ENCODE data around the gene HMCN1. TPM values are rescaled to one million over a fixed set of nuclear protein-coding genes. Genes with fewer than 3 reads are reported as not detected.

HMCN1 gene
- total RNA-seq, 1 experiment from 2014 or later: 0.63 TPM

DNA sequence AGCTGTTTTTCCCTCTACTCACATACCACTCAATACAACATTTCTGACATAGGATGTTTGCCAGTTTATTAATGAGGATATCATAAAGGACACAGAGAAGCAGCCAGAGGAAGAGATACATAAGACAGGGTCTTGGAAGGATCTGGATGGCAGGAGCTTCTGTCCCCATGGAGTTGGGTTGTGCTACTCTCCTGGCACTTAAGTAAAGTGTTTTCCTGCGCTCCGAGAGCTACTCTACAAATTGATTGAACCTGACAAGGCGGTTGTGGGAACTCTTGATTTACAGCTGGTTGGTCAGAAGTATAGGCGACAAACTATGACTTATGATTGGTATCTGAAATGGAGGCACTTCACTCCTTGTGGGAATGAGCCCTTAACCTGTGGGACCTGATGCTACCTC is 208.8 kb downstream of the HMCN1 start:
- no peak overlapping the region for H3K9ac ChIP-seq (ENCODE audit: low read length)
- no peaks in the 10 kb centered on the region for H3K9me2 ChIP-seq (replicated peaks; ENCODE audit: insufficient read depth, low read length)
- no peaks in the 10 kb centered on the region for H3K9me3 ChIP-seq (ENCODE audit: low read length)
- no peak overlapping the region for H3K27ac ChIP-seq (ENCODE audit: low read length)
- no peaks in the 10 kb centered on the region for H3K4me1 ChIP-seq (ENCODE audit: low read length)
- no peak for DNase-seq
- H3K4me3 ChIP-seq (ENCODE audit: low read length): no peak overlapping the region
- H4K20me1 ChIP-seq (ENCODE audit: insufficient read depth, low read depth, low read length): no peaks in the 10 kb centered on the region
- no peaks in the 10 kb centered on the region for H3K27me3 ChIP-seq (ENCODE audit: low read length)
- H3K36me3 ChIP-seq (ENCODE audit: insufficient read depth, low read length): no peaks in the 10 kb centered on the region
- no peak overlapping the region for H2AFZ ChIP-seq (ENCODE audit: low read length)
- H3K4me2 ChIP-seq (ENCODE audit: low read depth, low read length, poor library complexity, severe bottlenecking): no peak overlapping the region
- H3K79me2 ChIP-seq (ENCODE audit: low read length): no peaks in the 10 kb centered on the region

DNA sequence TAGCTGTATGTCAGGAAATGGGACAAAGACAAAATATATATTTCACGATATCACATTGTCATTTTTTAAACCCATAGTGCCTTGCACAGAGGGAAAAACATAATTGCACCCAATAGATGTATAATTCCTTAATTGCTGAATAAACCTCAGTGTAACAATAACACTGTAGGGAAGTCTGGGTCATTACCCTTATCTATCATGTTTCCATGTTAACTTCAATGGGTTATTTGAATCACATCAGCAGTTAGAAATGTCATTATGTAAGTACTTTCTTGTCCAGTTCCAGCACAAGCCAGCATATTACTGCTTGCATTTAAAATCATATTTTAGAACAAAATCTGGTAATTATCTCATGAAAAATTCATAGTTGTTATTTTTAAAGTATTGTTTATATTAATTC is 222.7 kb downstream of the HMCN1 start:
- no peak for DNase-seq
- no peak overlapping the region for H3K4me2 ChIP-seq (ENCODE audit: low read depth, low read length, poor library complexity, severe bottlenecking)
- H4K20me1 ChIP-seq (ENCODE audit: insufficient read depth, low read depth, low read length): no peaks in the 10 kb centered on the region
- no peak overlapping the region for H2AFZ ChIP-seq (ENCODE audit: low read length)
- no peaks in the 10 kb centered on the region for H3K36me3 ChIP-seq (ENCODE audit: insufficient read depth, low read length)
- H3K27ac ChIP-seq (ENCODE audit: low read length): no peak overlapping the region
- H3K9me3 ChIP-seq (ENCODE audit: low read length): no peaks in the 10 kb centered on the region
- no peaks in the 10 kb centered on the region for H3K79me2 ChIP-seq (ENCODE audit: low read length)
- no peaks in the 10 kb centered on the region for H3K4me1 ChIP-seq (ENCODE audit: low read length)
- no peaks in the 10 kb centered on the region for H3K27me3 ChIP-seq (ENCODE audit: low read length)
- no peak overlapping the region for H3K9ac ChIP-seq (ENCODE audit: low read length)
- H3K9me2 ChIP-seq (replicated peaks; ENCODE audit: insufficient read depth, low read length): no peaks in the 10 kb centered on the region
- no peak overlapping the region for H3K4me3 ChIP-seq (ENCODE audit: low read length)

DNA sequence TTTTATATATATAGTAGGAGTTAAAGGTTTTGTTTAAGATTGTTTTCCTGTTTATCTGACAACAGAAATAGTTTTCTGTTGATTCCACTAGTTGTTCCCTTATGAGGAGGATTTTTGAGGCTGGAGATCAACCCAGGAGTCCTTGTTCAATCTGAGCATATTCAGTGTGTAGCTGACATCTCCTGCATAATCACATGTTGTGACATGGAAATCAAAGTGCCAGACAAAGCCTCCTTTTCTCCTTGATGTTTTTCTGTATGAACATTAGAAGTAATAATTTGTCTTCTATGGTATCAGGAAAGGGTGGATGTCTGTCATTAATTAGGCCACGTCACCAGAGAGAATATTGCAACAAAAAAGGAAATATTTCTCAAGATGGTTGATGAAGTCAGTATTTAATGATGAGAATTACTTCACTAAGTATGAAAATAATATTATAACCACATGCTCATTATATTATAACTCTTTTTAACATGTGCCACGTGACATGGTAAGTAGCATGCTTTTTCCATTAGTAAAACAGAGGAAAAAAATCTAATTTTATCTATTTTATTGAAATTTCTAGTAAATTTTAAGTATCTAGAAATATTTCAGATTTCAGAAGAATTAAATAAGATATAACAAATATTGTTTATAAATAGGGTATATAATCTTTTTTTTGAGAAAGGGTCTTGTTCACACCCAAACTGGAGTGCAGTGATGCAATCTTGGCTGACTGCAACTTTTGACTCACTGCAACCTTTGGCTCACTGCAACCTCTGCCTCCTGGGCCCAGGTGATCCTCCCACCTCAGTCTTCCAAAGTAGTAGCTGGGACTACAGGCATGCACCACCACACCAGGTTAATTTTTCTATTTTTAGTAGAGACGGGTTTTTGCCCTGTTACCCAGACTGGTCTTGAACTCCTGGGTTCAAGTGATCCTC is 223.5 kb downstream of the HMCN1 start:
- Histone ChIP-seq H3K9me3 (ENCODE audit: low read length) (no peaks in the 10 kb centered on the region), H3K4me2 (ENCODE audit: low read depth, low read length, poor library complexity, severe bottlenecking) (no peak overlapping the region), H3K9me2 (replicated peaks; ENCODE audit: insufficient read depth, low read length) (no peaks in the 10 kb centered on the region), H3K27me3 (ENCODE audit: low read length) (no peaks in the 10 kb centered on the region), H3K4me3 (ENCODE audit: low read length) (no peak overlapping the region), H3K79me2 (ENCODE audit: low read length) (no peaks in the 10 kb centered on the region), H3K27ac (ENCODE audit: low read length) (no peak overlapping the region), H3K36me3 (ENCODE audit: insufficient read depth, low read length) (no peaks in the 10 kb centered on the region), H2AFZ (ENCODE audit: low read length) (no peak overlapping the region), H3K4me1 (ENCODE audit: low read length) (no peaks in the 10 kb centered on the region), H4K20me1 (ENCODE audit: insufficient read depth, low read depth, low read length) (no peaks in the 10 kb centered on the region), H3K9ac (ENCODE audit: low read length) (no peak overlapping the region)
- DNase-seq: no peak

DNA sequence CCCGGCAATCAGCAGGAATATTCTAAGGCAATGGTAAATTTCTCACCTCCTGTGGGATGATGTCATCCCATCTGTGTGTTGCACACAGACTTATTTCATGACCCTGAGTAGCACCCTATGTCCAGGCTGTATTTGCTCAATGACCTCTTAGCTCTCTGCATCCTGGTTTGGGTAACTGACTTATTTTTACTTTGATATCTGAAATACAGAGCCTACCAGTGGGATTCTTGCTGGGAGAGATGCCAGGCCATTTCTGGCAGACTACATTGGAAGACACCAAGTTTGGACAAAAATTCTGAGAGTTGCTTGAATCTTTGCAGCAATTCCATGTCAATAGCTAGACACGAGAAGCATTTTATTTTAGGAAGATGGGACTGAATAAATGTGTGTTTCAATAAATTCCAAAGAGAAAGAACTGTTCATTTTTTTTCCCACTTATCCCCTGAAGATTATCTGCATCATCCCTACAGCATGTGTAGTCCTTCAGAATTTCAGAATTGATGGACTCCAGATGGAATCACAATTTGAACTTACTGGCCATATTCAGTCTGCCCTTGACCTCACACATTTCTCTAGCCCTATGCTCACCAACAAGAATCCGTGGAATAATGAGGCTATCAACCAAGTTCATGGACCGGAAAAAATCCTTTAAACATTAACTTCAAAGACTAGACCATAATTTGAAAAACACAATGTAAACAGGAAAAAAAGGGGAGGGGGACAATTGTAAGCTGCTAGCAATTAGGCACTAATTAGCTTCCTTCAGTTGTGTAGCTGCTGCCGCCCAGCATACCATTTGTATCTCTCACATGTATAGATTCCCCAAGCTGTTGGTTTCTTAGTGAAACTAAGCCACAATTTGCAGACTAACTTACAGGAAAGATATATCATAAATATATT is 226.5 kb downstream of the HMCN1 start:
- Histone ChIP-seq H3K27ac (ENCODE audit: low read length) (no peak overlapping the region), H3K79me2 (ENCODE audit: low read length) (no peaks in the 10 kb centered on the region), H3K4me1 (ENCODE audit: low read length) (peaks cover 6% of the 10 kb centered on the region), H3K4me2 (ENCODE audit: low read depth, low read length, poor library complexity, severe bottlenecking) (no peak overlapping the region), H4K20me1 (ENCODE audit: insufficient read depth, low read depth, low read length) (no peaks in the 10 kb centered on the region), H3K36me3 (ENCODE audit: insufficient read depth, low read length) (no peaks in the 10 kb centered on the region), H2AFZ (ENCODE audit: low read length) (no peak overlapping the region), H3K9me2 (replicated peaks; ENCODE audit: insufficient read depth, low read length) (no peaks in the 10 kb centered on the region), H3K4me3 (ENCODE audit: low read length) (no peak overlapping the region), H3K9me3 (ENCODE audit: low read length) (no peaks in the 10 kb centered on the region), H3K27me3 (ENCODE audit: low read length) (no peaks in the 10 kb centered on the region), H3K9ac (ENCODE audit: low read length) (no peak overlapping the region)
- DNase-seq: no peak

DNA sequence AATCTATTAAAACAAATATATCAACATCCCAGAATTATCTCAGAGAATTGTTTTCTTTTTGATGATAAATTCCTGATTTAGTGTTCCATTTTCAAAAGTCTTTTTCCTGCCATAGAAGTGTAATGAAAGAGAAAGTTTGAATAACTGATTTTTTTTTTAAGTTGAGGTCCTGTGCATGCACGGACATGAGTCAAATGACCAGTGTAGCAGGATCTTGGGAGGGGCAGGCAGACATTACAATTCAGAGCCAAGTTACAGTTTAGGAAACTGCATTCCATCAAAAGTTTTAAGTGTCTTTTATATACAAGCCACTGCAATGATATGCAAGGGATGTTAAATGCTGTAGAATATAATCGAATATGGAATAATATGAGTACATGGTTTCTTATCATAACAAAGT is 227.5 kb downstream of the HMCN1 start:
- Histone ChIP-seq H3K9me3 (ENCODE audit: low read length) (no peaks in the 10 kb centered on the region), H3K27me3 (ENCODE audit: low read length) (no peaks in the 10 kb centered on the region), H2AFZ (ENCODE audit: low read length) (no peak overlapping the region), H4K20me1 (ENCODE audit: insufficient read depth, low read depth, low read length) (no peaks in the 10 kb centered on the region), H3K36me3 (ENCODE audit: insufficient read depth, low read length) (no peaks in the 10 kb centered on the region), H3K27ac (ENCODE audit: low read length) (no peak overlapping the region), H3K9me2 (replicated peaks; ENCODE audit: insufficient read depth, low read length) (no peaks in the 10 kb centered on the region), H3K9ac (ENCODE audit: low read length) (no peak overlapping the region), H3K4me1 (ENCODE audit: low read length) (peaks cover 6% of the 10 kb centered on the region), H3K4me2 (ENCODE audit: low read depth, low read length, poor library complexity, severe bottlenecking) (no peak overlapping the region), H3K79me2 (ENCODE audit: low read length) (no peaks in the 10 kb centered on the region), H3K4me3 (ENCODE audit: low read length) (no peak overlapping the region)
- DNase-seq: no peak

DNA sequence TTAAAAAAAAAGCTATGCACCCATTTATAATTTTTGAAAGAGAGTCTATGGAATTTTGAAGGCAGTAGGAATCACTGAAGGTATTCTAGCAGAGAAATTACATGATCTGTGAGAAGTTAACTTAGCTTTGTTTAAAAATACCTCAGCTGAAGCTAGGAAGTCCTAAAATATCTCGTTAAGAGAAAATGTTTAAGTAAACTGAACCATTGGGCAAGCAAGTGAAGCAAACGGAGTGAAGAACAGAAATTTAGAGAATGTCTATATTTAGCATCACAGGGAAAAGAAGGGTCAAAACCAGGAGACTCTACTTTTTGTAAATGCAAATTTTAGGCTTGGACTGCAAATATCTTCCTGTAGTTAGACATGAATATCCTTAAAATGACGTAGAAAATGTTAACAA is 230.8 kb downstream of the HMCN1 start:
- H4K20me1 ChIP-seq (ENCODE audit: insufficient read depth, low read depth, low read length): no peaks in the 10 kb centered on the region
- no peak overlapping the region for H3K4me3 ChIP-seq (ENCODE audit: low read length)
- H3K79me2 ChIP-seq (ENCODE audit: low read length): no peaks in the 10 kb centered on the region
- H3K27me3 ChIP-seq (ENCODE audit: low read length): no peaks in the 10 kb centered on the region
- no peak overlapping the region for H3K27ac ChIP-seq (ENCODE audit: low read length)
- H2AFZ ChIP-seq (ENCODE audit: low read length): no peak overlapping the region
- no peaks in the 10 kb centered on the region for H3K36me3 ChIP-seq (ENCODE audit: insufficient read depth, low read length)
- no peak for DNase-seq
- H3K9me3 ChIP-seq (ENCODE audit: low read length): no peaks in the 10 kb centered on the region
- H3K9ac ChIP-seq (ENCODE audit: low read length): no peak overlapping the region
- peaks cover 6% of the 10 kb centered on the region for H3K4me1 ChIP-seq (ENCODE audit: low read length)
- no peaks in the 10 kb centered on the region for H3K9me2 ChIP-seq (replicated peaks; ENCODE audit: insufficient read depth, low read length)
- no peak overlapping the region for H3K4me2 ChIP-seq (ENCODE audit: low read depth, low read length, poor library complexity, severe bottlenecking)

DNA sequence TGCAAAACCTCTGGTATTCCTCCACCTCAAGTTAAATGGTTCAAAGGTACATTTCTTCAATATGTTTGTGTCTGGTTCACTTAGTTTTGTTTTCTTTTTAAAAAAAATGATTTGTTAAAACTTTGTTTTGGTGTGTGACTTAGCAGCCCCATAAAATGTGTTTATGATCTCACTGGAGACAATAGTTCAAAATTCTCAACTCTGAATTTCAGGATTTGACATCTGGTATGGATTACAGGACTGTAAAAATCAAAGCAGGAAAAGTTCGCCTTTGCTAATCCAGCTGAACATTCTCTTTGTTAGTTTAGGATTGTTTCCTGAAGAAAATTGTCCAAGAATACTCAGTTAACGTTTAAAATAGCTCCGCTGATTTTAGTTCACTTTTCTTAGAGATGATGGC is 231.7 kb downstream of the HMCN1 start:
- Histone ChIP-seq H3K9ac (ENCODE audit: low read length) (no peak overlapping the region), H3K36me3 (ENCODE audit: insufficient read depth, low read length) (no peaks in the 10 kb centered on the region), H3K9me2 (replicated peaks; ENCODE audit: insufficient read depth, low read length) (no peaks in the 10 kb centered on the region), H3K9me3 (ENCODE audit: low read length) (no peaks in the 10 kb centered on the region), H4K20me1 (ENCODE audit: insufficient read depth, low read depth, low read length) (no peaks in the 10 kb centered on the region), H3K27me3 (ENCODE audit: low read length) (no peaks in the 10 kb centered on the region), H3K27ac (ENCODE audit: low read length) (no peak overlapping the region), H3K4me3 (ENCODE audit: low read length) (no peak overlapping the region), H3K4me2 (ENCODE audit: low read depth, low read length, poor library complexity, severe bottlenecking) (no peak overlapping the region), H3K4me1 (ENCODE audit: low read length) (peaks cover 6% of the 10 kb centered on the region), H2AFZ (ENCODE audit: low read length) (no peak overlapping the region), H3K79me2 (ENCODE audit: low read length) (no peaks in the 10 kb centered on the region)
- DNase-seq: no peak

DNA sequence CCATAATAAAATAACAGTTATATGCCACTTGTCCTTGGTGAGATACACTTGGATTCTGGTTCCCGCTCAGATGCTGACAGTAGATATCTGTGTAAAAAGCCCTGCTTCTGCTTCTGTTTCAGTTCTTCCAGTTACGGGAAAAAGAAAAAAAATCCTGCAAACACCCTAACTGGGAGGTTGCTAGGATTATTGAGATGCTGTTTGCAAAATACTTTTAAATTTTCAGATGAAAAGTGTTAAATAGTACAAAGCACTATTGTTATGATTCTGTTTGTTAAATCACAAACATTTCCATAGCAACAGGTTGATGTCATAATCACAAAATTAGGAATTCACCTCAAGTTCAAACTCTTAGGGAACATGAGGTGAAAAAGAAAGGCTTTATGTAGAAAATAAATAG is 232.3 kb downstream of the HMCN1 start:
- no peaks in the 10 kb centered on the region for H3K9me3 ChIP-seq (ENCODE audit: low read length)
- no peak overlapping the region for H3K27ac ChIP-seq (ENCODE audit: low read length)

More for the DNA sequence above, 232.3 kb downstream of the HMCN1 start:
- Histone ChIP-seq H3K36me3 (ENCODE audit: insufficient read depth, low read length) (no peaks in the 10 kb centered on the region), H4K20me1 (ENCODE audit: insufficient read depth, low read depth, low read length) (no peaks in the 10 kb centered on the region), H3K4me1 (ENCODE audit: low read length) (peaks cover 6% of the 10 kb centered on the region), H3K9me2 (replicated peaks; ENCODE audit: insufficient read depth, low read length) (no peaks in the 10 kb centered on the region), H3K4me3 (ENCODE audit: low read length) (no peak overlapping the region), H3K27me3 (ENCODE audit: low read length) (no peaks in the 10 kb centered on the region), H3K9ac (ENCODE audit: low read length) (no peak overlapping the region), H3K79me2 (ENCODE audit: low read length) (no peaks in the 10 kb centered on the region), H2AFZ (ENCODE audit: low read length) (no peak overlapping the region), H3K4me2 (ENCODE audit: low read depth, low read length, poor library complexity, severe bottlenecking) (no peak overlapping the region)
- no peak for DNase-seq

Measured in Karpas-422 (cell line).